G401 (cell line): ENCODE data around the gene GJD4. TPM values are rescaled to one million over a fixed set of nuclear protein-coding genes. Genes with fewer than 3 reads are reported as not detected.

Source experiments
- DNase-seq: peaks from one replicate; pipeline ENCODE4 v3.0.0-alpha.2; 2015; ENCODE audit warnings: low spot score
- in situ Hi-C: cut with HindIII; loops from 2 replicates; pipeline ENCODE4 v1.10.0; 2016; ENCODE audit warnings: low sequenced_read_pairs, mixed read lengths
- total RNA-seq: library from RNA; depleted of rRNA; stranded (reverse); fragments of >200 nt; shearing (Covaris generic); gene quantifications from 2 replicates; pipeline ENCODE4 v1.2.3, GENCODE V29; 2014; rRNA removed

The GJD4 gene
- not detected in 2 replicates for total RNA-seq

- in situ Hi-C loops, result no loop called here
- DNase-seq, result no peak
Measured at GRCh38 chr10:35605191-35605590, at the start of gene GJD4. Gene GJD4, plus strand, starts transcription at chr10:35605341. Its CDS starts 227 bp downstream, at chr10:35605568.

GRCh38 chr10:35555962-35556930, 48.9 kb upstream of the GJD4 start:
- in situ Hi-C loops, result no loop called here
- DNase-seq, result no peak

- in situ Hi-C loops, result no loop called here
- DNase-seq, result no peak
Measured at GRCh38 chr10:35558276-35558675, 46.9 kb upstream of the GJD4 start.

GRCh38 chr10:35559416-35559815, 45.7 kb upstream of the GJD4 start:
- in situ Hi-C loops, result no loop called here
- no peak for DNase-seq

- in situ Hi-C loops, result no loop called here
- no peak for DNase-seq
Measured at GRCh38 chr10:35561715-35562114, 43.4 kb upstream of the GJD4 start.

GRCh38 chr10:35562427-35562826, 42.7 kb upstream of the GJD4 start:
- no peak for DNase-seq
- in situ Hi-C loops, result no loop called here

- in situ Hi-C loops, result no loop called here
- DNase-seq, result peak; percentile 41
Measured at GRCh38 chr10:35563261-35563891, 41.8 kb upstream of the GJD4 start.

GRCh38 chr10:35564341-35564968, 40.7 kb upstream of the GJD4 start:
- DNase-seq, result no peak

GRCh38 chr10:35565602-35566081, 39.5 kb upstream of the GJD4 start:
- in situ Hi-C loops, result no loop called here
- peak; percentile 75 for DNase-seq

More at GRCh38 chr10:35564341-35564968, 40.7 kb upstream of the GJD4 start:
- in situ Hi-C loops, result no loop called here

- no peak for DNase-seq
- in situ Hi-C loops, result no loop called here
Measured at GRCh38 chr10:35567951-35568350, 37.2 kb upstream of the GJD4 start.

- in situ Hi-C loops, result no loop called here
- no peak for DNase-seq
Measured at GRCh38 chr10:35568483-35569015, 36.6 kb upstream of the GJD4 start.

- in situ Hi-C loops, result no loop called here
- no peak for DNase-seq
Measured at GRCh38 chr10:35569111-35569707, 35.9 kb upstream of the GJD4 start.

GRCh38 chr10:35569836-35570235, 35.3 kb upstream of the GJD4 start:
- DNase-seq, result no peak

GRCh38 chr10:35570397-35570796, 34.7 kb upstream of the GJD4 start:
- in situ Hi-C loops, result no loop called here
- no peak for DNase-seq

More at GRCh38 chr10:35569836-35570235, 35.3 kb upstream of the GJD4 start:
- in situ Hi-C loops, result no loop called here

- in situ Hi-C loops, result no loop called here
- no peak for DNase-seq
Measured at GRCh38 chr10:35572583-35572982, 32.6 kb upstream of the GJD4 start.

GRCh38 chr10:35573796-35574195, 31.3 kb upstream of the GJD4 start:
- no peak for DNase-seq
- in situ Hi-C loops, result no loop called here

- no peak for DNase-seq
- in situ Hi-C loops, result no loop called here
Measured at GRCh38 chr10:35574924-35575352, 30.2 kb upstream of the GJD4 start.

- in situ Hi-C loops, result no loop called here
- no peak for DNase-seq
Measured at GRCh38 chr10:35575640-35576039, 29.5 kb upstream of the GJD4 start.

GRCh38 chr10:35576730-35577129, 28.4 kb upstream of the GJD4 start:
- no peak for DNase-seq
- in situ Hi-C loops, result no loop called here
